Measurements from ENCODE around the gene RC3H1. TPM values are rescaled to one million over a fixed set of nuclear protein-coding genes. Genes with fewer than 3 reads are reported as not detected.

The RC3H1 gene
- total RNA-seq (10 to 100 TPM; 38.0 to 40.4 TPM), total RNA-seq (61.9 to 244 (median 120) reads per million in 172 experiments)
- 14.2 TPM for polyA plus RNA-seq (2013, experiment 1 of 2)
- 20.6 TPM for polyA plus RNA-seq (2013, experiment 2 of 2)

- no peak for TF ChIP-seq CTCF (IDR thresholded peaks at IDR 0.05)
- H3K4me1 ChIP-seq (ENCODE audit: insufficient read depth, low read length) = peaks cover 27% of the 10 kb centered on the region
- intact Hi-C loops (cut with DNase I, micrococcal nuclease) = loop anchor here (2.0 to 10.0 kb wide), 7 partner anchors 134 to 1490 kb away; partner anchors contain the start of genes CENPL (in 1 of the 2), DARS2 (in 1 of the 2), KLHL20 (in 1 of the 2) and MRPS14 (in 1 of the 2)
Observed at GRCh38 chr1:174022080-174022975, at the start of gene RC3H1. TSS of gene RC3H1 (minus strand) at chr1:174022357. CDS start at chr1:173992985, 29,372 bp downstream.

GRCh38 chr1:174070614-174071013 lies 48.5 kb upstream of the RC3H1 start:
- no peaks in the 10 kb centered on the region for H3K36me3 ChIP-seq (ENCODE audit: insufficient read depth, low read length)
- CTCF ChIA-PET = no interaction called here
- Mint-ChIP-seq H3K27ac (no peak overlapping the region), H3K4me1 (ENCODE audit: low read depth) (peaks cover 13% of the 10 kb centered on the region), H3K27me3 (no peaks in the 10 kb centered on the region), H3K9me3 (no peaks in the 10 kb centered on the region), H3K36me3 (ENCODE audit: low read depth) (no peaks in the 10 kb centered on the region), H3K4me3 (no peak overlapping the region)
- no peak overlapping the region for H3K4me3 ChIP-seq (ENCODE audit: low read length)
- ATAC-seq (ENCODE audit: poor library complexity) = no peak
- H3K9me3 ChIP-seq (ENCODE audit: control insufficient read depth in 1 of 2, insufficient read depth in 1 of 2, low read length in 2 of 2) = no peaks in the 10 kb centered on the region
- no peak for DNase-seq
- no peak overlapping the region for H3K27ac ChIP-seq (ENCODE audit: low read depth in 1 of 2, low read length in 2 of 2)
- no peaks in the 10 kb centered on the region for H3K4me1 ChIP-seq (ENCODE audit: insufficient read depth, low read length)
- intact Hi-C loops (cut with DNase I, micrococcal nuclease) = loop anchor here (5.0 to 10.0 kb wide), 3 partner anchors 648 to 1328 kb away; no protein-coding TSS in a partner anchor
- no peaks in the 10 kb centered on the region for H3K27me3 ChIP-seq (ENCODE audit: control insufficient read depth in 1 of 2, insufficient read depth in 2 of 2, low read length in 2 of 2)
- no peak for TF ChIP-seq CTCF (IDR thresholded peaks at IDR 0.05)
- POLR2A ChIA-PET = no interaction called here

More at GRCh38 chr1:174022080-174022975, at the start of gene RC3H1:
- Histone ChIP-seq H3K9me3 (ENCODE audit: control insufficient read depth in 1 of 2, insufficient read depth in 1 of 2, low read length in 2 of 2) (no peaks in the 10 kb centered on the region), H3K36me3 (ENCODE audit: insufficient read depth, low read length) (no peaks in the 10 kb centered on the region), H3K27ac (ENCODE audit: low read depth in 1 of 2, low read length in 2 of 2) (peak within 1 kb of the TSS; percentile 85 to 90), H3K4me3 (ENCODE audit: low read length) (peak within 1 kb of the TSS; percentile 97), H3K27me3 (ENCODE audit: control insufficient read depth in 1 of 2, insufficient read depth in 2 of 2, low read length in 2 of 2) (no peaks in the 10 kb centered on the region)
- H3K27me3 Mint-ChIP-seq = no peaks in the 10 kb centered on the region
- peaks cover 55% of the 10 kb centered on the region for H3K4me1 Mint-ChIP-seq (ENCODE audit: low read depth)
- peak; percentile 91 for ATAC-seq (ENCODE audit: poor library complexity)
- peaks cover 27% of the 10 kb centered on the region for H3K36me3 Mint-ChIP-seq (ENCODE audit: low read depth)
- DNase-seq = peak; percentile 80 to 94 (median 88)
- ChIA-PET POLR2A (interaction anchor here (0.5 to 3.2 kb wide), 22 partner anchors 9 to 1489 kb away, joined by 3 to 27 read pairs (median 5); partner anchors contain the start of genes CACYBP, DARS2, GAS5 and KLHL20), CTCF (interaction anchor here (0.9 kb wide), 1 partner anchor 195 kb away, joined by 3 read pairs; no protein-coding TSS in a partner anchor)
- H3K9me3 Mint-ChIP-seq = no peaks in the 10 kb centered on the region
- H3K4me3 Mint-ChIP-seq = peak within 1 kb of the TSS; percentile 99
- peak within 1 kb of the TSS; percentile 91 for H3K27ac Mint-ChIP-seq

- Mint-ChIP-seq H3K27me3 (no peaks in the 10 kb centered on the region), H3K27ac (peak overlapping the region; percentile 12), H3K9me3 (no peaks in the 10 kb centered on the region), H3K4me3 (no peak overlapping the region), H3K4me1 (ENCODE audit: low read depth) (peaks cover 13% of the 10 kb centered on the region), H3K36me3 (ENCODE audit: low read depth) (no peaks in the 10 kb centered on the region)
- H3K27ac ChIP-seq (ENCODE audit: low read depth in 1 of 2, low read length in 2 of 2) = no peak overlapping the region
- ChIA-PET CTCF (interaction anchor here (0.8 kb wide), 1 partner anchor 11 kb away, joined by 3 read pairs; no protein-coding TSS in a partner anchor), POLR2A (interaction anchor here (1.0 to 2.9 kb wide), 2 partner anchors 45 to 150 kb away, joined by 3 to 14 read pairs; partner anchors contain the start of gene RC3H1)
- TF ChIP-seq CTCF (IDR thresholded peaks at IDR 0.05) = no peak
- H3K4me3 ChIP-seq (ENCODE audit: low read length) = no peak overlapping the region
- intact Hi-C loops (cut with DNase I, micrococcal nuclease) = no loop called here
- H3K4me1 ChIP-seq (ENCODE audit: insufficient read depth, low read length) = no peaks in the 10 kb centered on the region
- no peaks in the 10 kb centered on the region for H3K36me3 ChIP-seq (ENCODE audit: insufficient read depth, low read length)
- H3K9me3 ChIP-seq (ENCODE audit: control insufficient read depth in 1 of 2, insufficient read depth in 1 of 2, low read length in 2 of 2) = no peaks in the 10 kb centered on the region
- DNase-seq (peak in 4 of 14 experiments; percentile 11 to 41 (median 30)), ATAC-seq (ENCODE audit: poor library complexity) (peak; percentile 69)
- H3K27me3 ChIP-seq (ENCODE audit: control insufficient read depth in 1 of 2, insufficient read depth in 2 of 2, low read length in 2 of 2) = no peaks in the 10 kb centered on the region
Observed at GRCh38 chr1:174068000-174068399, 45.8 kb upstream of the RC3H1 start.
